ENCODE measurements around the gene MRPS16.
"Not testable (repeated sequence)": the region's sequence is repeated elsewhere in the genome, so short reads cannot be mapped to it uniquely, and the experiment has no call there.

The MRPS16 gene

DNA sequence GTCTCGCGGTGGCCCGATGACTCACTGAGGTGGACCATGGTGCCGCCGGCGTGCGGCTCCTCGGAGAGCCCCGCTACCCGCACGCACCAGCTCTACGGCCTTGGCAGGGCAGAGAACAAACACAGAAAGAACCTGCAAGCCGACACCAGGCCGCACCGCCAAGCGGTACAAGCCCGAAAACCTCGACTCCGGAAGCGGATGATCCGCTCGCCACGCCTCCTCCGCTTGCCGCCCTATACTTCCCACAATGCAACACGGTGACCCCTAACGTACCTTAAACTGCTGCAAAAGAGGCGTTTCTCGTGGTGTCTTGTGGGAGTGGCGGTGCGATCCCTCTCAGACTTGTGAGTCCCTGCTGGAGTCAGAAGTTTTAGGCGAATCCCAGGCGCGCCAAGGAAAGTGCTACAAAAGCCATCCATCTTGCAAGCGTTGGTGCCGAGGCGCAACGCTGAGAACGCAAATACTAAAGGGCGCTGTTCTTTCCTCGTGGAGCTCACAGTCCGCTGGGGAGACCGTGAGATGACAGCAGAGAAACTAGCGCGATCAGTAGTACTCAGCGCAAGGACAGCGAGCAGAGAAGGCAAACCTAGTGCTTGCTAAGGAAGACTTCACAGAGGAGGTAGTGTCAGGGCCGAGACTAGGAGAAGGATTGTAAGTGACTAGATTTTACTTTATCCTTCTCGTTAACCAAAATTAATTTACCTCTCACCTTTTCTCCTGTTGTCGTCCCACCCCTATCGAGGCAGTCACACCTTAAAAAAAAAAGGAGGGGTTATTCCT, at the start of gene MRPS16:
MRPS16 (minus strand) TSS at position 200 of the 780 bp plus-strand sequence; CDS start at position 38, 162 bp downstream.
- peak; percentile 75 for DNase-seq (ENCODE audit: low read depth)

DNA sequence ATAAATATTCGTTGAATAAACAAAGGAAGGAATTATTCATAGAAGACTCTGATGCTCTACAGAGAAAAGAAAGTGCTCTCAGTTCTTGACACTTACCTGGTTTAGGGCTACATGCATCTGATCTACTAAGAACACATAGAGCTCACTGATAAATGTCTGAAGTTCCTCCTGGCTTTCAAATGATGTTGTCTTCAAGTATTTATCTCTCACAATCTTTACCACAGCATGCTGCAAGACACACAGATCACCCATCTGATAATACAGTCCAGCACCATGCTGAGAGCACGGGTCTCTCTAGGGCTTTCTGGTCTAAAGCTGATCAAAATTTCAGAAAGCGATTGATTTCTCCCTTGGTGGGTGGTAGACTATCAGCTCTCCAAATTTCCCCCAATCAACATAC, 44.5 kb upstream of the MRPS16 start:
- DNase-seq (ENCODE audit: low read depth): no peak

DNA sequence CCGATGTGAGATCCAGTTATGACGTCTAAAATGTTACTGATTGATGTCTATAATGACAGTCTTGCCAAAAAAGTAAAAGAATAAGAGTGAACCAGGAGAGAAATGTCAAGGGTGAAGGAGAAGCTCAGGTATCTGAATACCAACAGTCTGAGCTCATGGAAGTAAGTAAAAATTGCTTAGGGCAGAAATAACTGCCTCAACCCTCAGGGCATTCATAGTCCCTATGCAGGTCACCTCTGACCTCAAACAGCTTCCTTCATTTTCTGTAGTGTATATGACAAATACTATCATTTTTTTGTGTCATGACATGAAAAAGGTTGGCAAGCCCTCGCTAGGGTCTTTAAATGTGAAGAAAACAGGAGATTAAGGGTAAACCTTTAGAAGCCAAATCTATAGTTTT, 41.0 kb upstream of the MRPS16 start:
- no peak for DNase-seq (ENCODE audit: low read depth)

DNA sequence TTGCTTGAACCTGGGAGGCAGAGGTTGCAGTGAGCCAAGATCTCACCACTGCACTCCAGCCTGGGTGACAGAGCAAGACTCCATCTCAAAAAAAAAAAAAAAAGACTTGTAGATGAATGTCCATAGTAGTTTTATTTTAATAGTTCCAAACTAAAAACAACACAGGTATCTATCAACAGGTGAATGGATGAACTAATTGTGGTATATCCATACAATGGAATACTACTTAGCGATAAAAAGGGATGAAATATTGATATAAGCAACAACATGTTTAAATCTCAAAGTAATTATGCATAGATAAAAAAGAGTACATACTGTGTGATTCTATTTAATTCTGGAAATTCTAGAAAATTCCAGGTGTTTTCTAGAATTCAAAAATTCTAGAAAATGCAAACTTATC, 37.5 kb upstream of the MRPS16 start:
- DNase-seq (ENCODE audit: low read depth): no peak

DNA sequence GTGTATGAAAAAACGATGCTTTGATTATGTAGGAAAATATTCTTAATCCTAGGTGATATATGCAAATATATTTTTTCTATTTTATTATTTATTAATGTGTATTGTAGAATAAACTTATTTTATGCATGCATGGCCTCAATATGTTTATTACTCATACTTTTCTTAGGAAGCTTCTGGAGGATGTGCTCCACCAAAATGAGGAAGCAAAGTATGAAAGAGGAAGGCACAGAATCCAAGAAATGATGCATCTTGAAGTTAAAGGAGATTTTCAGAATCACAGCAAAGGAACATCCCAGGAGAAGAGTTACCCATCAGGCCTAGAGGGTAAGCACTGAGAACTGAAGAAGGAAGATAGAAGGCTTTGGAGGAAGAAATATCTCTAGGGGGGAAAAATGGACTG, 35.0 kb upstream of the MRPS16 start:
- no peak for DNase-seq (ENCODE audit: low read depth)

DNA sequence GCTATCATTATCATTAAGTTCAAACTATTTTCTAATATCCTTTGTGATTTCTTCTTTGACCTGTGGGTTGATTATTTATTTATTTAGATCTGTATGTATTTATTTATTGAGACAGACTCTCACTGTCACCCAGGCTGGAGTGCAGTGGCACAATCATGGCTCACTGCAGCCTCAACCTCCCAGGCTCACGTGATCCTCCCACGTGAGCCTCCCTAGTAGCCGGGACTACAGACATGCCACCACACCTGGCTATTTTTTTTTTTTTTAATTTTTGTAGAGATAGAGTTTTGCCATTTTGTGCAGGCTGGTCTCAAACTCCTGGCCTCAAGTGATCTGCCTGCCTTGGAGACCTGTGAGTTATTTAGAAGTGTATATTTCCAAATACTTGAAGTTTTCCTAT, 28.7 kb upstream of the MRPS16 start:
- DNase-seq (ENCODE audit: low read depth): no peak

DNA sequence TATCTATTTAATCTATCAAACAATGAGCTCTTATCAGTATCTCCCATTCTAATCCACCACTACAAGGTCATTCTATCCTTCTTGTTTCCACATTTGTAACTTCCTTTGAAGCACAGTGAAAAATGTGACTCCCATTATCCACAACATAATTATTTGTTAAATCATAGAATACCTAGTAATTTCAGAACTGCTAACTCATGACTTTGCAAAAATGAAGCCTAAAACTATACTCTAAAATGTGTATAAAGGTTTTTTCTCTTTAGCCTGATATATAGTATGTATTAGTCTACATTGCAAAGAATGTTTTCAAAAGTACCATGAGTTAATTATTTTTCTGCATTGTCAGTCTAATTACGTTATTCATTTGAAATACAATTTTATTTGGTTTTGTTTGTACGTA, 12.0 kb upstream of the MRPS16 start:
- no peak for DNase-seq (ENCODE audit: low read depth)

DNA sequence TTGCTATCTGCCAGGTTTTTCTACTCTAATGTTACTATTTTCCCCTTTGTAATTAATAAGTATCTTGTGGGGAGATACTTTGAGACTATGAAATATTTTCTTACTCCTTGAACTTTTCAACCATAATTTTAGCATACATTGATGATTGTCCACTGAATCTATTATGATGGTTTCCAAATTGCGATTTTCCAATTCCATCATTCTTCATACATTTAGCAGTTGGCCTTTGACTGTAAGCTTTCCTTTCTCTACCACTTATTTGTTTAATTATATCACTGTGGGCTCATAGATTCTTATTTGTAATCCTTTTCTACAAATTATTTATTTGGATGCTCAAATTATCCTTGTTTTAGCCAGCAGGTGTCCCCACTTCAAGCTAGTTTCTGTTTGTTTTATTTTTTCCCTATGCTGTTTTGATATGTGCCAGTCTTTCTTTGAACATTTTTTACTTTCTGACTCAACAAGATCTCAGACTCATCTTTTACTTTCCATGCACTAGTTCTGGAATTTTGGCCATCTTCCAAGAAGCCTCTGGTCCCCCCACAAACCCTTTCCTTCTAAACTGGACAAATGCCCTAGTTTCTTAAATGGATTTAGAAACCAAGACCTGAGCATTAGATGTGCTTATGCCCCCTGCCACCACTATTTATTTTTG, 11.4 kb upstream of the MRPS16 start:
- no peak for DNase-seq (ENCODE audit: low read depth)

DNA sequence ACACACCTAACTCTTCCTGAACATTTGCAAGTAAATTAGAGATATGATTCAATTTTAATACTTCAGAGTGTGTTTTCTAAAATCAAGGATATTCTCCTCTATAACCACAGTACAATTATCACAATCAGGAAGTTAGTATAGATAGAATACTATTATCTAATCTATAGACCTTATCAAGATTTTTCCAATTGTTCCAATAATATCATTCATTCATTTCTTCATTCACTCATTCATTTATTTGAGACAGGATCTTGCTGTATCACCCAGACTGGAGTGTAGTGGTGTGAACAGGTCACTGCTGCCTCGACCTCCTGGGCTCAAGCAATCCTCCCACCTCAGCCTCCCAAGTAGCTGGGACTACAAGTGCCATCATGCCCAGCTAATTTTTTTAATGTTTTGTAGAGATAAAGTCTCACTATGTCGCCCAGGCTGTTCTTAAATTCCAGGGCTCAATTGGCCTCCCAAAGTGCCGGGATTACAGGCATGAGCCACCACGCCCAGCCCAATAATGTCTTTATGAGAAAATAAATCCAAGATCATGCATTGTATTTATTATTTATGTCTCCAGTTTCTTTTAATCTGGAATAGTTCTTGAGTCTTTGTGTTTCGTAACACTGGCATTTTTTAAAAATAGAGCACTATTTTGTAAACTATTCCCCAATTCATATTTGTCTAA, 10.6 kb upstream of the MRPS16 start:
- no peak for DNase-seq (ENCODE audit: low read depth)

DNA sequence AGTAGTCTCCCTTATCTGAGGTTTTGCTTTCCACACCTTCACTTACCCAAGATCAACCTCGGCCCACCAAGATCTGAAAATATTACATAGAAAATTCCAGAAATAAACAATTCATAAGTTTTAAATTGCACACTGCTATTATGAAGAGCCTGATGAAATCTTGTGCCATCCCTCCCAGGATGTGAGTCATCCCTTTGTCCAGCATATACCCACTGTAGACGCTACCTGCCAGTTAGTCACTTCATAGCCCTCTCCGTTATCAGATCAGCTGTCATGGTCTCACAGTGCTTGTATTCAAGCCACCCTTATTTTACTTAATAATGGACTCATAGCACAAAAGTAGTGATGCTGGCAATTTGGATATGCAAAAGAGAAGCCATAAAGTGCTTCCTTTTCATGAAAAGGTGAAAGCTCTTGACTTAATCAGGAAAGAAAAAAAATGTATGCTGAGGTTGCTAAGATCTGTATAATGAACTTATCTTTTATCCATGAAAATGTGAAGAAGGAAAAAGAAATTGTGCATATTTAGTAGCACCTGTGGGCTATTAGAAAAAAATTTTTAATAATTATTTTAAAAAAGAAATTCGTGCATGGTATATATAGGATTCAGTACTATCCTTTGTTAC, 9.8 kb upstream of the MRPS16 start:
- DNase-seq (ENCODE audit: low read depth): no peak

DNA sequence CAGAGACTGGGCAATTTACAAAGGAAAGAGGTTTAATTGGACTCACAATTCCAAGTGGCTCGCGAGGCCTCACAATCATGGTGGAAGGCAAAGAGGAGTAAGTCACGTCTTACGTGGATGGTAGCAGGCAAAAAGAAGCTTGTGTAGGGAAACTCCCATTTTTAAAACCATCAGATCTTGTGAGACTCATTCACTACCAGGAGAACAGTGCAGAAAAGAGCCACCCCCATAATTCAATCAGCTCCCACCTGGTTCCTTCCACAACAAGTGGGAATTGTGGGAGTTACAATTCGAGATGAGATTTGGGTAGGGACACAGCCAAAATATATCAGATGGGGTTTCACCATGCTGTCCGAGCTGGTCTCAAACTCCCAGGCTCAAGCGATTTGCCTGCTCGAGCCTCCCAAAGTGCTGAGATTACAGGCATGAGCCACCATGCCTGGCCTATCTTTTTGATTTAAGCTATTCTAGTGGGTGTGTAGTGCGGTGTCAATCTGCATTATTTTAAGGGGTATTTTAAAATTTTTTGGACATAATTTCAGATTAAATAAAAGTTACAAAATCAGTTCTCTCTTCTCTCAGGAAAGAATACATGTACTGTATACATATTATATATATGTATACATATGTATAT, 9.0 kb upstream of the MRPS16 start:
- DNase-seq (ENCODE audit: low read depth): no peak

DNA sequence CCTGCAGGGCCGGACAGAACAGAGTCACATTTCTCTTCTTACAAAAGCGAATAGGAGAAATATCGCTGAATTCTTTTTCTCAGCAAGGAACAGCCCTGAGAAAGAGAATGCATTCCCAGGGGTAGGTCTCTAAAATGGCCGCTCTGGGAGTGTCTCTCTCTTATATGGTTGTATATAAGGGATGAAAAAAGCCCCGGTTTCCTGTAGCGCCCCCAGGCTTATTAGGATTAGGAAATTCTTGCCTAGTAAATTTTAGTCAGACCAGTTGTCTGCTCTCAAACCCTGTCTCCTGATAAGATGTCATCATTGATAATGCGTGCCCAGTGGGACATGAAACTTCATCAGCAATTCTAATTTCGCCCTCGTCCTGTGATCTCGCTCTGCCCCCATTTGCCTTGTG, 6.2 kb upstream of the MRPS16 start:
- DNase-seq (ENCODE audit: low read depth): not testable (repeated sequence)

DNA sequence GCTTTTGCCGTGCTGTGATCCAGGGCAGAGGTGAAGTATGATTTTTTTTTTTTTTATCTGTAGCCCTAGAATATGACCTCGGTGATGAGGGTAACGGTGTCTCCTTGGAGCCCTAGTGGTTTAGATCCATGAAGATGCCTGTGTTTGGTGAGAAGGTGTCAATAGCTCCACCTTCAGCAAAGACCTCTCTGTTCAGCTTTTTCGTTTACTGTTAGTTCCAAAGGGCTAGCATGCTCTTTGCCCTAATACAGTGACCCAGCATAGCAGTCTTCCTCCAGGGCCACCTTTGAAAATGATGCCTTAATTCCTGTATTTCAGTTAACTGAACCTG, 746 bp upstream of the MRPS16 start:
- DNase-seq (ENCODE audit: low read depth): no peak

DNA sequence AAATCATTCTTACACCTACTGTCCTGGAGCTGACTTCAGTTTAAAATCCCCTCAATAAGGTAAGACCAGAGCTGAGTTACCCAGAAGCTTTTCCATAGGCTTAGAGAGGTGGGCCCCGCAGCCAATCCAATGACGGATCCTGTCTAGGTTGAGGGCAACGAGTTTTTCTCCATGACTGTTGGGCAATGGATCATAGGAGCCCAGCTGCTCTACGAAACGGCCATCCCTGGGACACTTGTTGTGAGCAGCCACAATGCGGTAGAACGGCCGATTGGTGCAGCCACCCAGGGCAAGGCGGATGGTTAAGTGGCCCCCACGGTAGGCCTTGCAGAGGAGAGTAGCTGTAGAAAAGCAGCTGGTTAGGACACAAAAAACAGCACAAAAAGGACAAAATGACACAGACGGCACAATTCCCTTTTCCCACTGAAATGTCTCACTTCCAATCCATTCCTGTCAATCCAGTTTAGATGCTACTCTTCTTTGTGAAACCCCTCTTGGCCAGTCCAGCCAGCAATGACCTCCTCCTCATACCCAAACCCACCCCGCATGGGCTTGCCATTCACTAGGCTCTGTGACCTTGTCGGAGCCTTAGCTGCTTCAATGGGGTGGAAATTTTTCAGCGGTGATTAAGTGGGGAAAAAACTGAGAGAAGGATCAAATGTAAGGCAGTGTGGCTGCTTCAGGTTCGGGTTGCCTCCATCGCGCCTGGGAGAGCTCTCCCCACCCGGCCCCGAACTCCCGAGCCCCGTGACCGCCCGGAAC, 580 bp downstream of the MRPS16 start:
- no peak for DNase-seq (ENCODE audit: low read depth)

DNA sequence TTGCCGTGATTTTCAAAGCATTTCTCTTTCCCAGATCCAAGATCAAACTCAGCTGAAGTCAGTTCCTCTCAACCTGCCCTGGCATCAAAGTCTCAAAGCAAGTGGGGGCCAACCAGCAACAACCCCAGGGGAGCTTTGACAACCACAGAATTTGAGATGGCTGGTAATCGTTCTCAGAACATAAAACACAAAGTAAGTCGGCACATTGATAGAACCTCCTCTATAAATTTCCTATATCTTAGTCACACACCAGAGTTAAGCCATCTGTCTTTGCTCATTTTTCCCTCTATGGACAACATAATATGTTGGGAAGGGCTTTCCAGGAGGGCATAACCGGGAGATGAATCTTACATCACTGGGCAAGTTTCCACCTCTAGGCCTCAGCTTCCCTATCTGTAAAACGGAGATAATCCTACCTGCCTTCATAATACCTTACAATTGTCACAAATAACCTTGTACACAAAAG, 4.2 kb downstream of the MRPS16 start:
- no peak for DNase-seq (ENCODE audit: low read depth)

DNA sequence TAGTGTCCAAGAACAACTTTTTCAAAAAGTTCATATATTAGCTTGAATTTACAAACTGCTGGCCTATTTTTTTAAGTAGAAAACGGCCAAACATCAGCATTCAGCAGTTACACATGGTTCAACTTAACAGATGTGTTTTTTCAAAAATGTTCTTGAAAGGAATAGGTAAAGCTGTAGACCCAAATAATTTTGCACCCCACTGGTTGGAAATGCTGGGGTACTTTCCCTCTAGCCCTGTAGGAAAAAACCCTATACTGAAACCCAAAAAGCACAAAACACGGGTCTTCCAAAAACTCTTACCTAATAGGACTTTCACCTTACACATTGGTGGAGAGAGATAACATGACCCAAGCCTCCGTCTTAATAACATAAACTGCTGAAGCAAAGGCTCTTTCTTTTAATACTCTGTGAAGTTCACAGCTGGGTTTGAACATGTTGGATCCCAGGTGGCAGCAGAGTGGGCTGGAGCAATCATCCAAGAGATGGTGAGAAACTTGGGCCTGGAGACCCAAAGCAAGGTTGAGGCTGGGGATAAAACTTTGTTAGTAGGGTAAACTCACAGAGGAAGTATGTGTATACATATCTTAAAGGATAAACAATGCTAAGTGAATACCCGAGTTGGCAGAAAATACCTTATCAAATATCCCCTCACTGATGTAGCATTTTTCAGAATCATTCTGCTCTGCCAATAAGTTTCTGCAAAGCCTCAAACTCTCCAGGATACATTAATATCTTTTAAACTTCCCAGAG, 4.8 kb downstream of the MRPS16 start:
- DNase-seq (ENCODE audit: low read depth): no peak

DNA sequence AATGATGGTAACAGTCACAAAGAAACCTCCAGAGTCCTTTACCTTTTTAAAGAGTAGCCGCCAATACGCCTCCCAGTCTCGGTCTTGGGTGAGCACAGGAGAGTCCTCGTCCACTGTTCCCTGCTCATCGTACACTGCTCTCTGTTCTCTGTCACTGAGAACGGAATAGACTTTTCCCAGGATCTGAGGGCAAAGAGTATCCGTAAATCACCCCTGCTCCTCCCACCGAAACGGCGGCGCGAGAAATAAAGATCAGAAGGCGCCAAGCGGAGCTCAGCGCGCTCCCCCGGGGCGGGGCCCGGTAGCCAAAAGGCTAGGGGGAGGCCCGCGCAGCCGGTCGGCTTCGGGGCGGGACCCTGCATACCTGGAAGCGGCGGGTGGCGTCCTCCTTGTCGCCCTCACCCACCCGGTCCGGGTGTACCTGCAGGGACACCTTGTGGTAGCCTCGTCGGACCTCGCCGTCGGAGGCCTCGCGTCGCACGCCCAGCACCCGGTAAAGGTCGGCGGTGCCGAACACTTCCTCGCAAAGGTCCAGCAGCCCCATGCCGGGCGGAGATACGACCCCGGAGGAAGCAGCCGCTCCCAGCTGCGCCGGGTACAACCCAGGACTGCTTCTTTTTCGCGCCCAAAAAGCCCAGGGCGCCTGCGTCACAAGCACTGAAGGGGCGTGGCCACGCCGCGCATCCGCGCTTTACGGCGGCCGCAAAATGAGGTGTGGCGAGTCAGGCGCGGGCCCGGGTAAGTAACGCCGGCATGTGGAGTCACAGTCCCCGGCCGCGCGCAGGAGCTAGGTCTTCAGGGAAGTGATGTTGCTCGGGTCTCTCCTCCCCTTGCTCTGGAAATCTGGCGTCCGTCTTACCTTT, 5.6 kb downstream of the MRPS16 start, which contains the start of gene DNAJC9:
DNAJC9 (minus strand) TSS at position 610 of the 863 bp plus-strand sequence; CDS start at position 544, 66 bp downstream.
- peak; percentile 96 for DNase-seq (ENCODE audit: low read depth)

DNA sequence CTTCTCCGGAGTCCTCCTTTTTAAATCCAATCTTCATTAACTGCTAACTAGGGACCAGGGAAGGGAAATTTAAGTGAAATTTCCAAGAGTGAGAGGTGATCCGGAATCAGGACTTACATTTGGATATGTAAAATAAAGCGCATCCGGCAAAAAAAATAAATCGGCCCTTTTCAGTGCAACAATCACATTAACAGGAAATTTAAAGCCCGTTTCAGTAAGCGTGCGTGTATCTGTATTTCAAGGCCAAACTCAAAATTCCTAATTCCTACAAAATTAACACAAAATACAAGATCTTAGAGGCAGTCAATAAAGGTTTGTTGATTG, 6.2 kb downstream of the MRPS16 start:
- DNase-seq (ENCODE audit: low read depth): no peak

DNA sequence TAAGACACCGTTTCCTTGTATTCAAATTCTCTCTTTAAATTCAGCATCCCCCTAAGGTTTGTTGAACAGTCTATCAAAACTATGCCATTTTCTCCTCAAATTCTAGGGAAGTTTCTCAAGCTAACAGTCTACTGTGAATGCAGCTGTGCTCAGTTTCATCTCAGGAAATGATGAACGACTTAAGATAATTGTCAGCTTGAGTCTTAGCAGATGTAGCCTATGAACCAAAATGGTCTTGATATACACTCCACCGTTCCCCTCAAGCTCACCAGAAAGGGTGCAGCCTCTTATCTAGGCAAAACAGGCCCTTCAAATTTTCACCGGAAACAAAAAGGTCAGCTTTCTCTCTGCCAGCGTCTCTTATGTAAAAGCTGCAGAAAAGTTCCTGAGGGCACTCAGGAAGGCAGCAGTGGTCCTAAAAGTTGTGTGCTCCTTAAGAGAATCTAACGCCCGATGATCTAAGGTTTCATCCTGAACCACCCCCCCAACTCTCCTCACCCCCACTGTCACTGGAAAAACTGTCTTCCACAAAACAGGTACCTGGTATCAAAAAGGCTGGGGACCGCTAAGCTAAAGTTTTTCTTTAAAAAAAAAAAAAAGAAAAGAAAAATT, 7.5 kb downstream of the MRPS16 start:
- DNase-seq (ENCODE audit: low read depth): no peak
